HG03565 (cell line): ENCODE measurements around the gene CAND2.

ENCODE experiments used
- ATAC-seq: cut with Tn5 transposase; IDR thresholded peaks from one replicate; pipeline ENCODE4 v1.9.1; 2021; ENCODE audit warnings: mild to moderate bottlenecking, moderate library complexity; ENCODE audit not compliant: unreplicated experiment

CAND2 gene

DNA sequence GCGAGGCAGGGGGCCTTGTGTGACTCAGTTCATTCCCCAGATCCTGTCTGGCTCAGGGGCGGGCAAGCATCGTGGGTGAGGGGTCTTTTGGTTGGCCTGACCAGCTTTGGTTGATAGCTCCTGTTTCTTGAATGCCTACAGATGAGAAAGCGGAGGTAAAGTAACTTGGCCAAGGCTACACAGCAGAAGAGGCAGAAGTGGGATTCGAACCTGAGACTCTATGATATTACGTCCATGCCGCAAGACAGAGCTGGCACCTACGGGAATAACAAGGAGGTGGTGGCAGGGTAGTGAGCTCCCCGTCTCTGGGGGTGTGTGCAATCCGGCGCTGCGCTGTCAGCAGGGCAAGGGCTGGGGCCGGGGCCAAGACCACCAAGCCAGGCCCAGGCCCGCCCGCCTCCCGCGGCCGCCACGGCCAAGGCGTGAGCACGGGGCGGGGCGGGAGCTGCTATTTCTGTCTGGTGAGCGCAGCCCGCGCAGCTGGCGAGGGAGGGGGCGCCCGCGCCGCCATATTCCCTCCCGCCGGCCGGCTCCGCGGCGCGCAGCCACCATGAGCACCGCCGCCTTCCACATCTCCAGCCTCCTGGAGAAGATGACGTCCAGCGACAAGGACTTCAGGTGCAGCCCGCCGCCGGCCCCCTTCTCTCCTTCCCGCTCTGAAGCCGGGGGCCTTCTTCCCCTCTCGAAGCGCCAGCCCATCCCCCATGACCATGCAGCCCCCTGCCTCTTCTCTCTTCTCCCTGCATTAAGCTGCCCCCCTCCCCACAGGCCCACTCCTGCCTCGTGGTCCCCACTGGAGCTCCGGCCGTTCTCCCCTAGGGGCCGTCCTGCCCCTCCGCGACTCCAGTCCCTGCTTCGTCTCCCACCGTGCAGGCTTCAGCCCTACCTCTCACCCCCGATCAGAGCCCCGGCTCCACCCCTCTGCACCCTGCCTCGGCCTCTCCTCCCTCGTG lies at the start of gene CAND2:
TSS of gene CAND2 (plus strand) at position 510 of the 953 bp plus-strand sequence. CDS start at position 551, 41 bp downstream.
- no peak for ATAC-seq

DNA sequence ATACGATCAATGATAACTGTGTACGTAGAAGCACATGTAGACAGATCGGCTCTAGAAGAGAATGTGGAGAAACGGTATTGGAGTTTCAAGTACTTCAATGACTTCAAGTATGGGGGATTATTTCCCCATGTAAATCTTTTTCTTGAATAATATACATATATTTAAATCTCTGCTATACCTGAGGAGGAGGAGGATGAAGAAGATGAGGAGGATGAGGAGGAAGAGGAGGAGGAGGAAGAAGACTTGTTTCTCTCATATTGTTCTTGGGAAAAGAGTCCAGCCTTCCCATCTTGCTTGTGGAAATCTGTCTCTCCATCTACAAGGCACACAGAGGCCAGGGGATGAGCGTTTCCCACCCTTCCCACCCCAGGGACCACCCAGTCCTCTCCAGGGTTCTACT lies 48.0 kb upstream of the CAND2 start:
- ATAC-seq: no peak

DNA sequence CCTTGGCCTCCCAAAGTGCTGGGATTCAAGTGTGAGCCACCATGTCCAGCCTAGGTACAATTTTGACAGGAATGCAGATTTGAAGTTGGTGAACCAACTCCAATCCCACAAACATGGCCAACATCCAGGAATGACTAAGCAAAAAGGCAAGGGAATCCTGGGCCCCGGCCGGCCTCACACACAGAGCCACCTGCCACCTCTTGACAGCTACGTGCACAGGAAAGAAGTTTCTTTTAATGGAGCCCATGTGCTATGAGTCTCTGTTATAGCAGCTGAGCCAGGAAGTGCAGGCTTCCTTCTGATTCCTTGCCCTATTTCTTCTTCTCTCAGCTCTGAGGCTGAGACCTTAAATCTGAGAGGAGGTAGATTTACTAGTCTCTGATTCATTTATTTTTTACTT lies 46.3 kb upstream of the CAND2 start:
- no peak for ATAC-seq

DNA sequence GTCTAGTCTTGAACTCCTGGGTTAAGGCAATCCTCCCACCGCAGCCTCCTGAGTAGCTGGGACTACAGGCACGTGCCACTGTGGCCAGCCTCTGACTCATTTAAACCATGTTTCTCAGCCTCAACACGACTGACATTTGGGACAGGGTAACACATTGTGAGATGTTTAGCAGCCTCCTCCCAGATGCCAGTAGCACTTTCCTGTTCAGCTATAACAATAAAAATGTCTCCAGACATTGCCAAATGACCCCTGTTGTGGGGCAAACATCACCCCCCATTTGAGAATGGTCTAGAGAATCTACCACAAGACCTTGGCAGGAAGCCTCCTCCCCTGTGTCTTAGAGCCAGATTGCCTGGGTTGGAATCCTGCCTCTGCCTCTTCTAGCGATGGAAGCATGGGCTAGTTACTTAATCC lies 45.8 kb upstream of the CAND2 start:
- no peak for ATAC-seq

DNA sequence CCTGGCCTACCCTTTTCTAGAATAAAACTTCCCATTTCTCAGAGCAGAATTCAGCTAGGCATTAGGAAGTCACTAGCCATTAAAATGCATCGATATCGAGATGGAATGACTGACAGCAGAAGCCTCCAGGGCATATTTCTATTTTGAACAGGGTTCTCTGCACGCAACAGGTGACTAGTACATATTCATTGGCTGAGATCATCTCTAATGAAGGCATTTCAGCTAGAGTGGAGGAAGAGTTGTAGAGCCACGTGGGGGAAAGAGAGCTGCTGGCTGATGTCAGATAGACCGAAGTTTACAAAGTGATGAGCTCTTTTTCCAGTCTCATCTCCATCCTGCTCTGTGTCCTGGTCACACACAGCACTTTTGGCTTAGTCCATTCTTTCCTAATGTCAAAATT lies 44.9 kb upstream of the CAND2 start:
- no peak for ATAC-seq

DNA sequence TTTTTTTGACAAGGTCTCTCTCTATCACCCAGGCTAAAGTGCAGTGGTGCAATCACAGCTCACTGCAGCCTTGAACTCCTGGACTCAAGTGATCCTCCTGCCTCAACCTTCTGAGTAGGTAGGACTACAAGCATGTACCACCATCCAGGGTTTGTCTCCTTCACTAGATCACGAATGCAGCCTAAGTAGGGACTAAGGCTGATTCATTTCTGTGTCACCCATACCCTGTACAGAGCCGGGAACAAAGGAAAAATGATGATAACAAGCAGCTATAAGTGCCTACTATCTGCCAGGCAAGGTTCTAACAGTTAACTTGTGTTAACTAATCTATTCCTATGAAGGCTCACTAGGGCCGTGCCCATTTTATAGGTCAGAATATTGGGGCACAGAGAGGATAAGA lies 44.4 kb upstream of the CAND2 start:
- no peak for ATAC-seq

DNA sequence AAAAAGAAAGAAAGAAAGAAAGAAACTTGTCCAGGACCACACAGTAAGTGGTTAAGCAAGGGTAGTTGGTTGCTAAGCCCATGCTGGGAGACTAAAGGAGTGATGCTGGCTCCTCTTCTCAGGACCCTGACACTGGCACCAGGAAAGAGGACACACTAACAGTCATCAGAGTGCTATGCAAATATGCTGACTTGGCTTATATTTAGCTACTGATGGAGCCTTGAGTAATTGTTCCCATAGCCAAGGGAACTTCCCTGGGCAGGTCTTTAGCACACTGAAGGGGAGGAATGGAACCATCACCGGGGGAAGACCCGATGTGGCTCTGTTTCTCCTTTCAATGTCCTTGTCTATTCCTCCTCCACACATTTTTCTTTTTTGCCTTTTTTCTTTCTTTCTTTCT lies 43.7 kb upstream of the CAND2 start:
- ATAC-seq: no peak

DNA sequence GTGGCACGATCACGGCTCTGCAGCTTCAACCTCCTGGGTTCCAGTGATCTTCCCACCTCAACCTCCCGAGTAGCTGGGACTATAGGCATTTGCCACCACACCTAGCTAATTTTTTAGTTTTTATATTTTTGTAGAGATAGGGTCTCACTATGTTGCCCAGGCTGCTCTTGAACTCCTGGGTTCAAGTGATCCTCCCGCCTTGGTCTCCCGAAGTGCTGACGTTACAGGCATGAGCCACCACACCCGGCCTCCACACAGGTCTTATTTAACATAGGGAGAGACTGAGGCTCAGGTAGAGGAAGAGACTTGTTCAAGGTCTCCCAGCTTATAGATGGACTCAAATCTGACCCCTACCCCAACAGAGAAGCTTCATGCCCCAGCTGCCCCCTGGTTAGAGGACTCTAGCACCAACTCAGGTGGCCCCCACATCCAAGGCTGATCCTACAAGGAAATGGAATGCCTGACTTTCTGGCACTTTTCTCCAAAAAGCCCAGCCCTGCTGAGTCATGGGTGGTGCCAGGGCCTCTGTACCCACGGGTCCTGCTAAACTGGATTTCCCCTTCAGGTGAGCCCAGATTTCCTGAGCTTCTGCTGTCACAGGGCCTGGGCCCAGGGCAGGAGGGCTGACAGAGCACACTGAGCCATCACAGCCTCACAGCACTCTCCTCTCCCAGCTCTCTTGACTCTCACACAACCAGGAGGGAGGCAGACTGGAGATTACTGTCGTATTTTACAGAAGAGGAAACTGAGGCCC lies 43.0 kb upstream of the CAND2 start:
- ATAC-seq: no peak

DNA sequence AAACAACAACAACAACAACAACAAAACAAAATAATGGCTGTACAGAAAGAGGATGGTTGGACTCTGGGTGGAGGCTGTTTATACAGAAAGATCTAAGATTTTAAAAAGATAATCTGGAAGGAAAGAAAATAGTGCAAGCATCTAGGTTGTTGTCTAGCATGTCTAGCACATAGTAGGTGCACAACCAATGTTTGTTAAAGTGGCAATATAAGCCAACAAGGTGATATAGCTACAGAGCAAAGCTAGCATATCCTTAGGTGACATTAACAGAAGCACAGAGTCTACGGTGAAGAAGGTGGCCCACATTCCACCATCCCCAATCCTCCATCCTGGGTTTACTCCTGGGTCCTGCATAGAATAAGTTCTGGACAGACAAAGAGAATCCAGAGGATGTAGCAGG lies 42.2 kb upstream of the CAND2 start:
- ATAC-seq: no peak

DNA sequence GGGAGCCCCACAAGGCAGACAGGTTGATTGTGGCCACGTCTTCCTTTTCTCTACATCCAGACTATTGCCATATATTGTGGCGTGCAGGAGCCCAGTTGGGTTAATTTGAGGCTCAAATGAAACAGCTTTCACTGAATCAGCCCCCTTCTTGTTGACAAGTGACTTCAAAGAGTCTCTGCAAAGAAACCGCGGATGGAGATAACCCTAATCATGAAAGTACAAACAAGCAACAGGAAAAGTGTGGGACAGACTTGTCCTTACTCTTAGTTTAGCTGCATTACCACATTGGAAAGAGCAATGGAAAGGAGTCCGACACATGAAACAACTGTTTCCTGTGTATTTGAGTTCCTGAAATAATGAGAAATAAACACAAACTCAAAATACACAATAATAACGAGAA lies 40.7 kb upstream of the CAND2 start:
- no peak for ATAC-seq

DNA sequence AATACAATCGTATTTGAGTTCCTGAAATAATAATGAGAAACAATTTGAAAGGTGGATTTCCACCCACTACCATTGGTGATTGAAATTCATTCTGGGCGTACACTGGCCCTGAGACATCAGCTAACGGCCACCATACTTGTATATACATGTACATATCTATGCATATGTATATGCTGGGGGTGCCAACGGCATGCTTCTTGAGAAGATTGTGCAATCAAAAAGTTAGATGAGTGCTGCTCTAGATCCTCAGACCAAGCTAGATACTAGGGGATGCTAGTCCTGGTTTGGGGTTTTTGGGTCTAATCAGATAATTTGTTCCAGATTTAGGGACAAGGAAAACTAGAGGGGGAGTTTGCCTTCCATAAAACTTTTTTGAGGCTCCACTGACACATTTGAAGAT lies 40.3 kb upstream of the CAND2 start:
- no peak for ATAC-seq

DNA sequence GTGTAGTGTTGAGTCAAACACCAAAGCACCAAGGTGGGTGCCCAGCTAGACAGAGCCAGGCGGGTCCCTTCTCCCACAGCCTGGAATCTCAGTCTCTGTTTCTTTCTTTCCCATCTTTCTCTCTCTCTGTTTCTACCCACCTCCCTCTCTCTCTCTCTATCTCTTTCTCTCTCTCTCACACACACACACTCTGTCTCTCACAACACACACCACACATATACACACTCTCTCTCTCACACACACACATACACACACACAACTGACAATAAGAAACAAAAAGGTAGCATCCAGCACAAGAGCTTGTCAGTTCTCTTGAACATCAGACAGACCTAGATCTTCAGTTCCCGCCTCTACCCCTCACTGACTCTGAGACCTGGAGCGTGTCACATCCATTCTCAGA lies 39.8 kb upstream of the CAND2 start:
- no peak for ATAC-seq

DNA sequence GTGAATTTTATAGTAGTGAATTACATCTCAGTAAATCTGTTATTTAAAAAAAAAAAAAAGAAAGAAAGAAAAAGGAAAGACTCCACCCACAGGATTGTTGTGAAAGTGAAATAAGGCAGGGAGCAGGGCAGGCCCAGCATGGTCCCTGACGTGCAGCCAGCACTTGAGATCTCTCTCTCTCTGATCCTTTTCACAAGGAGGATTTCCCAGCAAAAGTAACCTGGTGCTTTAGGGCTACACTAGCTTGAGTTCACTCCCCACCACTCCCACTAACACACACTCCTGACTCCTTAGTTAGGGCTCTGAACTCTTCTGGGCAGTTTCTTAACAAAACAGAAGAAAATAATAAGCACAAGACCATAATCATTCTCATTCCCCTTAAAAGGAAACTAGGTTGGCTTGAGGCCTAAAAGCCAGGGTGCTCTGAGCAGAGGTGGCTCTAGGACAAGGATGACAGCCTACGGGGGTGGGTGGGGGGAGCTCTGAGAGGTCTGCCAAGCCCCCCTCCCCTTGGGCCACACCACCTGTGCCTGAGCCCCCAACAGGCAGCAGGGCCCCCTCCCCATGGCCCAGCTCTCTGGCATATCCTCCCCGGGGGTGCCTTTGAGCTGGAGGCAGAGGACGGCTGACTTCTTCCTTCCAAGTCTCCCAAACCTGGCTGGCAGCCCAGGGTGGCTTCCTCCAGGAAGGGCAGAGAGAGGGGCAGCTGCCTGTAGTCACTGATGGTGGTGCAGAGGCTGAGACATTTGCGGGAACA lies 38.3 kb upstream of the CAND2 start:
- ATAC-seq: no peak

DNA sequence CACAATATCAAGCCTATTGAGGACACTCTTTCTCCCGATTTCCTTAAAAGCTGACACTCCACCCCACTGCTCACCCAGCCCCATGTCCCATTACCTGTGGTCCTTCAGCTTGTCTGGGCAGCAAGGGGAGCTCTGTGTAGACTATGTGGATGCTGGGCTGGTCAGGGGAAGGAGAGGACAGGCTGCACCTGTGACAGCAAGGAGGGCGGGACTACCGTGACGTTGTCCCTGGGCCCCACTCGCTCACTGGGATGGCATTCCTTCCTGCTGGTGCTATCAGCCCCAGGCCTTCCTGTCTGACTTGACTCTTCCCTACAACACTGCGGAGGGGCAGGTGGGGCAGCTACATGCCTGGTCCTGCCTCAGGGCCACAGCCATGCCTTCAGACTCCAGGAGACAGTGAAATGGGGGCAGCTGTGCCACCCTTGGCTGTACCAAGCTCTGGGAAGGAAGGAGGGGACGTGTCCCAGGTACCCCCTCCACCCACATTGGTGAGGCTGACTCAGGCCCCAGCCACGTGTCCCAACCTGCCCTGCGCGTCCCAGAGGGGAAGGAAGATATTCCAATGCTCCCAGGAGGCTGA lies 37.3 kb upstream of the CAND2 start, which contains the start of gene TMEM40:
TSS of gene TMEM40 (minus strand) at position 163 of the 583 bp plus-strand sequence. CDS start 9,427 bp downstream, outside the sequence.
- no peak for ATAC-seq

DNA sequence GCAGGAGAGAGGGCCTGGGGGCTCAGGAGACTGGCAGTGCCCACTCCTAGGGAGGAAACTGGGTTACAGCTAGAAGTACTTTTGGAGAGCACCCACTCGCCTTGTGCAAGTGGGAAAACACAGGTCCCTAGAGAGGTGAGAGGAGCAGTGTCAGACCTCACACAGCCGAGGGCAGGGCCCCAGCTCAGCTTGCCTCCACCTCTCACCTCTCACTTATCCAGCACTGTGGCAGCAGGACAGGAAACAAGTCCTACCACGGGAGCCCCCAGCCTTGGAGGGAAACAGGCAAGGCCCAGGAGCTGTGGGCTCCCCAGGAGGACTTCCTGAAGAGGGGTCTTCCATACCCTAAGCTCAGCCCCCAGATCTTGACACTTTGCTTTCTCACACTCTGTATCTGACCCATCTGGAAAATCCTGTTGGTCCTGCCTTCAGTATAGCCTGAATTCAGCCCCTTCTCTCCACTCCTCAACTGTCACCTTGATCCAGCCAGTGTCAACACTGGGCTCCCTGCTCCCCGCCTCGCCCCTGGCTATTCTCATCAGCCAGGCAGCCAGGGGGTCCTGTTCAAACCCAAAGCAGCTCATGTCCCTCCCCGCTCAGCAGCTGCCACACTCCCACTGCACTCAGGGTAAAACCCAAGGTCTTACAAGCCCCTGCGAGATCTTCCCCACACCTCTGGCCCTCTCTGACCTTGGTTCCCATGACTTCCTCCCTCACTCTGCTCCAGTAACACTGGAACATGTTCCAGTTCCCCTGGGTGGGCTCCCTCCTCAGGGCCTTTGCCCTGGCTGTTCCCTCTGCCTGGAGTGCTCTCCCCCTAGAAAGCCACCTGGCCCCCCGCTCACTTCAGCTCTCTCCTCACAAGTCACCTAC lies 36.6 kb upstream of the CAND2 start:
- ATAC-seq: no peak

DNA sequence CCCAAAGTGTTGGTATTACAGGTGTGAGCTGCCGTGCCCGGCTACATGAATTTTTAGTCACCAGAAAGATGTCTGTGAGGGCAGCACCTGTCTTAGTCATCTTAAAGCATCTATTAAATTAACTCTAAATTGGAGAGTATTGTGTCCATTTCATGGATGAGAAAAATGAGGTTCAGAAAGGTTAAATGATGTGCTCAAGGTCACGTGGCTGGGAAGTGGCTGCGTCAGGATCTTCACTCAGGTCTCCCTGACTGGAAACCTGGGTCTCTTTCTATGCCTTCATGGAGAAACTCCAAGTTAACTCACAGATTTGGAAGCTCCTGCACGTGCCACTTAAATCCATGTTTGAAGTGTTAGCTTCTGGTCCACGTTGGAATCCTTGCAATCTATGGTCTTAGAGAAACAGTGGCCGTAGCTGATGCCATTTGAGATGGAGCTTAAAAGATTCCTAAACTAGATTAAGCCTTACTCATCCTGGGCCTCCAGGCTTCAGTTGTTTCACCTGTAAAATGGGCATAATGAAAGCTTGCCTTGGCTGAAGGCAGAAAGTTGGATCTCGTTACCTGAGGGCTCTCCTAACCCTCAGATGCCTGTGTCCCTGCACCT lies 32.2 kb upstream of the CAND2 start:
- ATAC-seq: no peak

DNA sequence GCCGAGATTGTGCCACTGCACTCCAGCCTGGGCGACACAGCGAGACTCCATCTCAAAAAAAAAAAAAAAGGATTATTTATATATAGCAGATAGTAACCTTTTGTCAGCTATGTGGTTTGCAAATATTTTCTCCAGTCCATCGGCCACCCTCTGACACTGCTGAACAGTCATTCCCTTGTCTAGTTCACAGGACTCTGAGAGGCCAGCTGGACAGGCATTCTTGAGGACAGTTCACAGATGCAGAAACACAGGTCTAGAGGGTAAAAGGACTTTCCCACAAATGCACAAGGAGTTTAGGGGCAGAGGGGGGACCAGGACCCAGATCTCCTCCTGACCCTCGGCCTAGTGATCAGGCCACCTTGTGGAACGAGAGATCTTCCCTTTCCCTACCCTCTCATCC lies 29.9 kb upstream of the CAND2 start:
- ATAC-seq: no peak

DNA sequence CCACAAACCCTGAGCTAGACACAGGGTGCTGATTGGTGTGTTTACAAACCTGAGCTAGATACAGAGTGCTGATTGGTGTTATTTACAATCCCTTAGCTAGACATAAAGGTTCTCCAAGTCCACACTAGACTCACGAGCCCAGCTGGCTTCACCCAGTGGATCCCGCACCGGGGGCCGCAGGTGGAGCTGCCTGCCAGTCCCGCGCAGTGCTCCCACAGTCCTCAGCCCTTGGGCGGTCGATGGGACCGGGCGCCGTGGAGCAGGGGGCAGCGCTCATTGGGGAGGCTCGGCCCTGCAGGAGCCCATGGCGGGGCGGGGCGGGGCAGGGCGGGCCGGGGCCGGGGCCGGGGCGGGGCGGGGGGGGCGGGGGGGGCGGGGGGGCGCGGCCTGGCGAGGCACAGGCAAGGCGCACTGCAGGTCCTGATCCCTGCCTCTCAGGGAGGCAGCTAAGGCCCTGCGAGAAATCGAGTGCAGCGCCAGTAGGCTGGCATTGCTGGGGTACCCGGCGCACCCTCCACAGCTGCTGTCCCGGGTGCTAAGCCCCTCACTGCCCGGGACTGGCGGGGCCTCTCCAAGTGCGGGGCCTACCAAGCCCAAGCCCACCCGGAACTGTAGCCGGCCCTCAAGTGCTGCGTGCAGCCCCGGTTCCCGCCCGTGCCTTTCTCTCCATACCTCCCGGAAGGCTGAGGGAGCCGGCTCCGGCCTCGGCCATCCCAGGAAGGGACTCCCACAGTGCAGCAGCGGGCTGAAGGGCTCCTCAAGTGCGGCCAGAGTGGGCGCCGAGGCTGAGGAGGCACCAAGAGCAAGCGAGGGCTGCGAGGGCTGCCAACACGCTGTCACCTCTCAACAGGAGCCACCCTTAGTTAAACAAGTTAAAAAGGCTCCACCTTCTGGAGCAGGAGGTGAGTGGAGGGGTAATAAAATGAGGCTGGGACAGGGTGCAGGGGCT lies 27.6 kb upstream of the CAND2 start:
- ATAC-seq: no peak
